ENCODE results near the gene MEIS1.

MEIS1 gene

GRCh38 chr2:66445076-66445924 is 10.4 kb downstream of the MEIS1 start:
- no peak for DNase-seq

- DNase-seq: no peak
Measured at GRCh38 chr2:66445925-66446871, 11.3 kb downstream of the MEIS1 start.

GRCh38 chr2:66446941-66447340 is 12.0 kb downstream of the MEIS1 start:
- DNase-seq: no peak

- no peak for DNase-seq
Measured at GRCh38 chr2:66447677-66448076, 12.8 kb downstream of the MEIS1 start.

GRCh38 chr2:66448136-66448991 is 13.4 kb downstream of the MEIS1 start:
- DNase-seq: no peak

- no peak for DNase-seq
Measured at GRCh38 chr2:66452214-66452613, 17.3 kb downstream of the MEIS1 start.

GRCh38 chr2:66452917-66453316 is 18.0 kb downstream of the MEIS1 start:
- DNase-seq: no peak

GRCh38 chr2:66455490-66455889 is 20.6 kb downstream of the MEIS1 start:
- no peak for DNase-seq

- no peak for DNase-seq
Measured at GRCh38 chr2:66456183-66457041, 21.5 kb downstream of the MEIS1 start.

GRCh38 chr2:66457545-66457944 is 22.6 kb downstream of the MEIS1 start:
- DNase-seq: no peak

- no peak for DNase-seq
Measured at GRCh38 chr2:66460031-66460430, 25.1 kb downstream of the MEIS1 start.

GRCh38 chr2:66461001-66461663 is 26.2 kb downstream of the MEIS1 start:
- no peak for DNase-seq

- DNase-seq: no peak
Measured at GRCh38 chr2:66461664-66462500, 27.0 kb downstream of the MEIS1 start.

GRCh38 chr2:66462501-66462825 is 27.5 kb downstream of the MEIS1 start:
- no peak for DNase-seq

GRCh38 chr2:66463206-66463755 is 28.4 kb downstream of the MEIS1 start:
- DNase-seq: no peak

- no peak for DNase-seq
Measured at GRCh38 chr2:66464930-66465637, 30.2 kb downstream of the MEIS1 start.

- peak in 1 of 2 experiments; percentile 5 for DNase-seq
Measured at GRCh38 chr2:66466433-66466832, 31.5 kb downstream of the MEIS1 start.

- no peak for DNase-seq
Measured at GRCh38 chr2:66467718-66468117, 32.8 kb downstream of the MEIS1 start.

- DNase-seq: no peak
Measured at GRCh38 chr2:66469214-66469902, 34.4 kb downstream of the MEIS1 start.
